Endothelial cell of coronary artery (primary cell): ENCODE results near the gene OR5K3. TPM values are rescaled to one million over a fixed set of nuclear protein-coding genes. Genes with fewer than 3 reads are reported as not detected.

Source experiments
- total RNA-seq: library from RNA; depleted of rRNA; stranded (reverse); fragments of >200 nt; gene quantifications from 2 replicates; pipeline ENCODE4 v1.2.3, GENCODE V29; 2014

OR5K3 gene
- not detected in 2 replicates for total RNA-seq

GRCh38 chr3:98390366-98390765 lies at the start of gene OR5K3:
TSS of gene OR5K3 (plus strand) at chr3:98390666. CDS start at chr3:98390666, 0 bp downstream.

GRCh38 chr3:98353554-98353953 lies 36.9 kb upstream of the OR5K3 start, which contains the start of gene OR5K4:
TSS of gene OR5K4 (plus strand) at chr3:98353854. CDS start at chr3:98353854, 0 bp downstream.

Other genes starting within 250 kb of the OR5K3 start
- not detected in 2 replicates for gene OR5H14, start 243.2 kb upstream of the OR5K3 start, total RNA-seq
- gene OR5H15, start 224.0 kb upstream of the OR5K3 start, total RNA-seq = not detected in 2 replicates
- not detected in 2 replicates for gene OR5H6, start 126.4 kb upstream of the OR5K3 start, total RNA-seq
- not detected in 2 replicates for gene OR5H2, start 108.2 kb upstream of the OR5K3 start, total RNA-seq
- gene OR5K4, start 36.8 kb upstream of the OR5K3 start, total RNA-seq = not detected in 2 replicates
- gene OR5K1, start 72.5 kb downstream of the OR5K3 start, total RNA-seq = not detected in 2 replicates
- not detected in 2 replicates for gene OR5K2, start 107.0 kb downstream of the OR5K3 start, total RNA-seq
- 74.2 and 124 TPM in 2 replicates for gene CLDND1, start 132.2 kb downstream of the OR5K3 start, total RNA-seq
- gene GPR15, start 141.3 kb downstream of the OR5K3 start, total RNA-seq = not detected in 2 replicates
- gene CPOX, start 202.9 kb downstream of the OR5K3 start, total RNA-seq = 18.9 and 28.7 TPM in 2 replicates